K562 (cell line): ENCODE measurements around the gene SLAMF9. TPM values are rescaled to one million over a fixed set of nuclear protein-coding genes. Genes with fewer than 3 reads are reported as not detected.

Experiments used
- ATAC-seq: fragments of 200-7000 bp; cut with Tn5 transposase; 3 replicates; pipeline ENCODE4 v1.9.1; 2020; ENCODE audit warnings: moderate library complexity
- BruUV-seq: library from RNA; stranded (reverse); fragments of 400-500 nt; replicated peaks from 2 replicates; lab custom pipeline; 2021; lab: Mats Ljungman, UMichigan
- CTCF ChIA-PET: fragments of 300-600 bp; formaldehyde crosslinking; extraction: SDS; loops from one replicate; lab custom pipeline; 2021; ENCODE audit warnings: low intra/inter-chr PET ratio; lab: Yijun Ruan, JAX
- POLR2A ChIA-PET: fragments of 300-600, 350-650 bp; sonication (Branson Sonifier 250); formaldehyde crosslinking; extraction: SDS; loops from one replicate; lab custom pipeline; 2021; ENCODE audit warnings: antibody characterized with exemption, inconsistent platforms; lab: Yijun Ruan, JAX
- DNase-seq, 4 experiments: peaks; one replicate each; pipeline versions ENCODE4 v3.0.0 to v3.0.0-alpha.2; 2011 to 2018; ENCODE audit warnings: low spot score in 3 of 4, mixed read lengths in 3 of 4; ENCODE audit errors: extremely low read depth in 1 of 4
- FAIRE-seq: peaks from 2 replicates; lab custom pipeline; 2011; peaks lifted over from hg19 to GRCh38; lab: Jason Lieb, UNC
- H2AFZ ChIP-seq: 2 replicates; pipeline ENCODE4 v1.6.0; 2011; ENCODE audit warnings: low read depth, low read length, control low read depth, inconsistent platforms
- H3K27ac ChIP-seq: fragments of 200-600 bp; 3 replicates; pipeline ENCODE4 v1.8.0; 2011; ENCODE audit warnings: low read depth, mild to moderate bottlenecking, control low read depth, inconsistent platforms, low read length, moderate library complexity, mixed read lengths; ENCODE audit errors: extremely low read depth
- H3K27me3 ChIP-seq, 2 experiments: fragments of 300-600 bp in 1 of 2; 2 replicates in 1 of 2; 3 replicates in 1 of 2; pipeline versions ENCODE4 v1.6.0 to v1.8.0; 2011; ENCODE audit warnings: inconsistent platforms in 2 of 2, low read length in 2 of 2, mild to moderate bottlenecking in 1 of 2, mixed read lengths in 1 of 2, moderate library complexity in 1 of 2; ENCODE audit not compliant: control insufficient read depth in 2 of 2, insufficient read depth in 2 of 2
- H3K36me3 ChIP-seq: fragments of 300-600 bp; 3 replicates; pipeline ENCODE4 v1.8.0; 2011; ENCODE audit warnings: mild to moderate bottlenecking, low read length, inconsistent platforms; ENCODE audit not compliant: control insufficient read depth, insufficient read depth
- H3K4me1 ChIP-seq, 2 experiments: fragments of 200-600 bp in 1 of 2; replicated peaks in 1 of 2; 2 replicates in 1 of 2; 3 replicates in 1 of 2; pipeline versions ENCODE4 v1.5.1 to v1.8.0; 2011; ENCODE audit warnings: inconsistent platforms in 2 of 2, low read length in 2 of 2, mild to moderate bottlenecking in 1 of 2, mixed read lengths in 1 of 2, moderate library complexity in 1 of 2; ENCODE audit not compliant: control insufficient read depth in 2 of 2, insufficient read depth in 2 of 2
- H3K4me2 ChIP-seq: 2 replicates; pipeline ENCODE4 v1.6.1; 2011; ENCODE audit warnings: low read length, control low read depth, inconsistent platforms, mixed read lengths; ENCODE audit not compliant: insufficient read depth
- H3K4me3 ChIP-seq: fragments of 200-600 bp; sonication (generic), shearing (Covaris generic); 2 replicates; pipeline ENCODE4 v1.5.1; 2016; ENCODE audit warnings: control low read depth, inconsistent platforms
- H3K79me2 ChIP-seq: fragments of 200-600 bp; 3 replicates; pipeline ENCODE4 v1.8.0; 2011; ENCODE audit warnings: low read length, inconsistent platforms; ENCODE audit not compliant: control insufficient read depth, insufficient read depth
- H3K9ac ChIP-seq, 2 experiments: 2 replicates each; pipeline versions ENCODE4 v1.6.0 to v1.6.1; 2011; ENCODE audit warnings: low read depth in 2 of 2, low read length in 2 of 2, control low read depth in 1 of 2, inconsistent platforms in 1 of 2, mild to moderate bottlenecking in 1 of 2, mixed read lengths in 1 of 2; ENCODE audit not compliant: insufficient read depth in 1 of 2
- H3K9me1 ChIP-seq: one replicate; pipeline ENCODE4 v1.6.0; 2011; ENCODE audit warnings: inconsistent platforms, mild to moderate bottlenecking, low read length, moderate library complexity; ENCODE audit not compliant: control insufficient read depth, insufficient read depth
- H3K9me3 ChIP-seq: replicated peaks from 2 replicates; pipeline ENCODE4 v1.5.1; 2011; ENCODE audit warnings: low read depth, low read length, inconsistent platforms; ENCODE audit not compliant: control insufficient read depth, insufficient read depth
- H4K20me1 ChIP-seq: replicated peaks from 2 replicates; pipeline ENCODE4 v1.6.1; 2011; ENCODE audit warnings: low read length, inconsistent platforms, mixed read lengths; ENCODE audit not compliant: control insufficient read depth, insufficient read depth
- ADNP ChIP-seq: fragments of 200-800 bp; sonication (Bioruptor generic); IDR thresholded peaks from 2 replicates; pipeline ENCODE4 v1.6.1; 2016; ENCODE audit warnings: missing genetic modification characterization, missing compliant biosample characterization
- ATF7 ChIP-seq: fragments of 450-650 bp; IDR thresholded peaks from 2 replicates; pipeline ENCODE4 v1.7.1; 2014; ENCODE audit warnings: mild to moderate bottlenecking, moderate library complexity
- CBFA2T2 ChIP-seq: fragments of 450-650 bp; conservative IDR thresholded peaks from 2 replicates; pipeline ENCODE4 v1.6.1; 2017; ENCODE audit warnings: mild to moderate bottlenecking
- ELF1 ChIP-seq: fragments of 200-800 bp; sonication (Bioruptor generic); IDR thresholded peaks from 2 replicates; pipeline ENCODE4 v1.6.1; 2016; ENCODE audit warnings: missing genetic modification characterization, missing compliant biosample characterization
- JUND ChIP-seq, 2 experiments: IDR thresholded peaks; 2 replicates in 1 of 2; 3 replicates in 1 of 2; pipeline ENCODE4 v1.6.1; 2011; ENCODE audit warnings: borderline replicate concordance in 2 of 2, low read depth in 2 of 2, low read length in 2 of 2, improper control_type of control experiment in 1 of 2, missing biosample characterization in 1 of 2, missing genetic modification characterization in 1 of 2, missing genetic modification reagents in 1 of 2
- KLF10 ChIP-seq: fragments of 250-450 bp; sonication (Bioruptor Pico); IDR thresholded peaks from 2 replicates; pipeline ENCODE4 v1.6.1; 2021; ENCODE audit warnings: matching md5 sums
- KLF13 ChIP-seq: fragments of 450-650 bp; IDR thresholded peaks from 2 replicates; pipeline ENCODE4 v1.6.1; 2016; ENCODE audit warnings: missing genetic modification characterization, low read depth, mild to moderate bottlenecking, missing compliant biosample characterization, moderate library complexity, borderline replicate concordance
- L3MBTL2 ChIP-seq: fragments of 450-650 bp; IDR thresholded peaks from 2 replicates; pipeline ENCODE4 v1.6.1; 2016; ENCODE audit warnings: mild to moderate bottlenecking, moderate library complexity
- MTA1 ChIP-seq: fragments of 450-650 bp; IDR thresholded peaks from 2 replicates; pipeline ENCODE4 v1.6.1; 2017; ENCODE audit warnings: borderline replicate concordance
- SMARCA5 ChIP-seq: fragments of 450-650 bp; IDR thresholded peaks from 2 replicates; pipeline ENCODE4 v1.6.1; 2016
- SMARCB1 ChIP-seq: IDR thresholded peaks from 2 replicates; pipeline ENCODE4 v1.6.1; 2011; ENCODE audit warnings: improper control_type of control experiment, low read depth; ENCODE audit not compliant: insufficient read length
- ZC3H11A ChIP-seq: IDR thresholded peaks from 2 replicates; pipeline ENCODE4 v1.6.1; 2012; ENCODE audit warnings: low read depth, low read length, improper control_type of control experiment
- ZNF217 ChIP-seq: sonication (generic); formaldehyde crosslinking; IDR thresholded peaks from 2 replicates; pipeline ENCODE4 v1.8.0; 2022; ENCODE audit warnings: mild to moderate bottlenecking, missing genetic modification reagents
- ZNF274 ChIP-seq: IDR thresholded peaks from 2 replicates; pipeline ENCODE4 v1.6.1; 2011; ENCODE audit warnings: low read depth, mild to moderate bottlenecking, low read length, moderate library complexity, borderline replicate concordance
- ZNF41 ChIP-seq: fragments of 250-450 bp; sonication (Bioruptor Pico); conservative IDR thresholded peaks from 2 replicates; pipeline ENCODE4 v1.4.0; 2020; ENCODE audit warnings: mild to moderate bottlenecking
- ZNF699 ChIP-seq: fragments of 250-450 bp; sonication (Bioruptor Pico); IDR thresholded peaks from 2 replicates; pipeline ENCODE4 v1.8.0; 2021; ENCODE audit warnings: mild to moderate bottlenecking, moderate library complexity; ENCODE audit not compliant: insufficient replicate concordance
- WGBS: fragments of 100-300 bp; shearing (Covaris generic); methylation state at CpG from one replicate; pipeline ENCODE4 v1.1.6; 2016; ENCODE audit warnings: low coverage, mixed read lengths; ENCODE audit not compliant: insufficient coverage; ENCODE audit errors: missing lambda C conversion rate; 5-methylcytosine and 5-hydroxymethylcytosine counted together
- in situ Hi-C: fragments of 300-500 bp; cut with MboI; formaldehyde crosslinking; loops from 4 replicates; pipeline ENCODE4 v1.15.0; 2018; ENCODE audit warnings: inconsistent platforms, mixed read lengths
- intact Hi-C: fragments of 100-400 bp; cut with micrococcal nuclease; formaldehyde crosslinking; loops from 2 replicates; pipeline ENCODE4 v1.14.2; 2022
- polyA plus RNA-seq, 8 experiments: library from polyadenylated mRNA; depleted of rRNA in 4 of 8; stranded (reverse) in 5 of 8; unstranded in 3 of 8; fragments of >200 nt; fragmentation: Nextera tagmentation in 2 of 8; fragmentation: Illumina TruSeq in 1 of 8; extraction: Ambion mirVana in 2 of 8; extraction: Trizol in 1 of 8; gene quantifications; 2 replicates each; pipeline versions ENCODE4 v1.2.1 to v1.2.3, GENCODE V29; 2011 to 2014; ENCODE audit warnings: inconsistent platforms in 1 of 8, missing spikeins in 1 of 8
- total RNA-seq, 7 experiments: library from RNA; depleted of rRNA in 6 of 7; stranded (reverse); fragments of >200 nt in 6 of 7; fragmentation: Illumina TruSeq in 2 of 7; extraction: Trizol in 2 of 7; gene quantifications; 2 replicates each; pipeline versions ENCODE4 v1.2.1 to v1.2.3, GENCODE V29; 2011 to 2021; ENCODE audit warnings: low replicate concordance in 1 of 7
- TF ChIP-seq, protein P1 (sequence below): fragments of 450-650 bp; IDR thresholded peaks from 2 replicates; pipeline ENCODE4 v1.7.1; 2018; ENCODE audit warnings: mild to moderate bottlenecking, low read depth; ENCODE audit not compliant: partially characterized antibody

Gene SLAMF9
- total and polyA plus RNA-seq, 9 of the 15 experiments (the other 6 are each of a cell fraction or from before 2014, with no cell fraction given): 0.13 to 0.21 TPM; not detected in 7

DNA sequence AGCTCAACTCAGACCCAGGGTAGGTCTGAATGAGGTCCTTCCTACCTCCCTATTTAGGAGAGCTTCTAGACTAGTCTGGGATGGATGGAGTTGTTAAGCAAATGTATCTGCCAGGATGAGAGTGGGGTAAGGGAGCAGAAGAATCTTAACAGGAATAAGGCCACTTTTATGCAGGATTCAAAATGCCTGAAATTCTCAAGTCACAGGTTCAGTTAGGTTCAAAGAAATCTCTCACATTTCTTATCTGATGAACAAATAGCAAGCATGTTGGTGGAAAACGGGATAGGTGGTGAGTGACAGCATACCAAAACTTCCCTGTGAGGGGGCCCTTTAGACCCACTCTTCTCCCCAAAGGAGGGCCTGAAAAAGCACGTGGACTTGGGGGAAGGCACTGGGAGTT lies 3.0 kb downstream of the SLAMF9 start (continued):
- TF ChIP-seq ZNF217 (CRISPR knock-in tag) (no peak), ADNP (tag) (no peak)

- 25% methylated on average over 4 of the region's 4 CpGs for WGBS
- Histone ChIP-seq H3K79me2 (no peaks in the 10 kb centered on the region), H3K4me2 (no peak overlapping the region), H3K9ac (no peak overlapping the region), H3K4me3 (no peak overlapping the region), H4K20me1 (no peaks in the 10 kb centered on the region), H3K4me1 (peaks cover 12 to 15% of the 10 kb centered on the region in 2 experiments), H3K9me1 (no peaks in the 10 kb centered on the region), H3K27me3 (peaks cover 0 to 15% of the 10 kb centered on the region in 2 experiments; a peak in 3 of 5 replicates), H3K9me3 (no peaks in the 10 kb centered on the region), H3K27ac (no peak overlapping the region), H3K36me3 (no peaks in the 10 kb centered on the region), H2AFZ (no peak overlapping the region)
- FAIRE-seq (no peak), DNase-seq (no peak), ATAC-seq (no peak)
- intact Hi-C loops (loop anchor here (5.0 kb wide), 1 partner anchor 168 kb away; the partner anchor contains the start of gene DUSP23), in situ Hi-C loops (no loop called here)
- no TSS peak for BruUV-seq
- ChIA-PET CTCF (no interaction called here), POLR2A (no interaction called here)
- no peak for TF ChIP-seq SMARCB1
- TF ChIP-seq JUND (IDR thresholded peaks at IDR 0.05; ENCODE audit: borderline replicate concordance, low read depth, low read length): no peak
- TF ChIP-seq JUND (tag; IDR thresholded peaks at IDR 0.05; ENCODE audit: borderline replicate concordance, low read depth, low read length): no peak
- no peak for TF ChIP-seq ZNF41 (CRISPR knock-in tag)
- TF ChIP-seq L3MBTL2: no peak
- TF ChIP-seq ZNF699 (CRISPR knock-in tag): no peak
- no peak for TF ChIP-seq SMARCA5
- TF ChIP-seq ZNF274: no peak
- TF ChIP-seq ELF1 (tag): no peak
- no peak for TF ChIP-seq ZC3H11A
- no peak for TF ChIP-seq MTA1
- no peak for TF ChIP-seq KLF13 (tag)
- TF ChIP-seq ATF7: no peak
- no peak for TF ChIP-seq CBFA2T2
- no peak for TF ChIP-seq KLF10 (CRISPR knock-in tag)
- TF ChIP-seq, protein P1, sequence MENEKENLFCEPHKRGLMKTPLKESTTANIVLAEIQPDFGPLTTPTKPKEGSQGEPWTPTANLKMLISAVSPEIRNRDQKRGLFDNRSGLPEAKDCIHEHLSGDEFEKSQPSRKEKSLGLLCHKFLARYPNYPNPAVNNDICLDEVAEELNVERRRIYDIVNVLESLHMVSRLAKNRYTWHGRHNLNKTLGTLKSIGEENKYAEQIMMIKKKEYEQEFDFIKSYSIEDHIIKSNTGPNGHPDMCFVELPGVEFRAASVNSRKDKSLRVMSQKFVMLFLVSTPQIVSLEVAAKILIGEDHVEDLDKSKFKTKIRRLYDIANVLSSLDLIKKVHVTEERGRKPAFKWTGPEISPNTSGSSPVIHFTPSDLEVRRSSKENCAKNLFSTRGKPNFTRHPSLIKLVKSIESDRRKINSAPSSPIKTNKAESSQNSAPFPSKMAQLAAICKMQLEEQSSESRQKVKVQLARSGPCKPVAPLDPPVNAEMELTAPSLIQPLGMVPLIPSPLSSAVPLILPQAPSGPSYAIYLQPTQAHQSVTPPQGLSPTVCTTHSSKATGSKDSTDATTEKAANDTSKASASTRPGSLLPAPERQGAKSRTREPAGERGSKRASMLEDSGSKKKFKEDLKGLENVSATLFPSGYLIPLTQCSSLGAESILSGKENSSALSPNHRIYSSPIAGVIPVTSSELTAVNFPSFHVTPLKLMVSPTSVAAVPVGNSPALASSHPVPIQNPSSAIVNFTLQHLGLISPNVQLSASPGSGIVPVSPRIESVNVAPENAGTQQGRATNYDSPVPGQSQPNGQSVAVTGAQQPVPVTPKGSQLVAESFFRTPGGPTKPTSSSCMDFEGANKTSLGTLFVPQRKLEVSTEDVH: no peak
These were observed 4.1 kb downstream of the SLAMF9 start for GRCh38 chr1:159949981-159950381.
